NCI-H2196 (cell line): ENCODE results near the gene AGMAT.

ENCODE experiments used
- DNase-seq: peaks from one replicate; lab custom pipeline; 2025; ENCODE audit not compliant: unreplicated experiment; lab: John Stamatoyannopoulos, UW

Gene AGMAT

DNA sequence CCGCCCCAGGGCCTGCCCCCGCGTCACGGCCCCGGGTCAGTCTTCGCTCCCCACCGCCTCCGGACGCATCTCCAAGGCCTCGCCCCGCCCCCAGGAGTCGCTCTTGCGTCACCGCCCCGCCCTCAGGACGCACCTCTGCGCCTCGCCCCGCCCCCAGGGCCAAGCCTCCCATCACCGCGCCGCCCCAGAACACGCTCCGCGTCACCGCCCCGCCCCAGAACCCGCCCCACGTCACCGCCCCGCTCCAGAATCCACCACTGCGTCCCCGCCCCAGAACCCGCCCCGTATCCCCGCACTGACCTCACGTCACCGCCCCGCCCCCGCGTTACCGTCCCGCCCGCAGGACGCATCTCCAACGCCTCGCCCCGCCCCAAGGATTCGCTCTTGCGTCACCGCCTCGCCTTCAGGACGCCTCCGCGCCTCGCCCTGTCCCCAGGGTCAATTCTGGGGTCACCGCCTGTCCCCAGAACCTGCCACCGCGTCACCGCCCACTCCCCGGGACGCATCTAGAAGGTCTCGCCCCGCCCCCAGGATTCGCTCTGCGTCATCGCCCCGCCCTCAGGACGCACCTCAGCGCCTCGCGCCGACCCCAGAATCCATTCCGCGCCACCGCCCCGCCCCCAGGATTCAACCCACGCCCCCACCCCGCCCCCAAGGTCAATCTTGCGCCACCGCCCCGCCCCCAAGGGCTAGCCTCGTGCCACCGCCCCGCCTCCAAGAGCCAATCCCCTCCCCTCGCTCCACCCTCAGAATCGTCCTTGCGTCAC lies 60.4 kb downstream of the AGMAT start:
- peak; percentile 99 for DNase-seq

DNA sequence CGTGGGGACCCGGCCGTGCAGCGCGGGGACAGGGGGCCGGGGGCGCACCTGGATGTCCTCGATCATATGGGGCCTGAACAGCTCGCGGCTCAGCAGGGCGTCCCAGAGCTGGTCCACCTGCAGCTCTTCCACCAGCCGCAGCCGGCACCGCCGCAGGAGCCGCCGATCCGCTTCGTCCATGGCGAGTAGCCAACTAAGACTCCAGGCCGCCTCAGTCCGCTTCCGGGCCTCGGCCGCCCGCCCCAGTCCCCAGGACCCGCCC lies 60.9 kb downstream of the AGMAT start, which contains the start of gene CASP9:
TSS of gene CASP9 (minus strand) at position 195 of the 262 bp plus-strand sequence. CDS start at position 180, 15 bp downstream.
- DNase-seq, result no peak

DNA sequence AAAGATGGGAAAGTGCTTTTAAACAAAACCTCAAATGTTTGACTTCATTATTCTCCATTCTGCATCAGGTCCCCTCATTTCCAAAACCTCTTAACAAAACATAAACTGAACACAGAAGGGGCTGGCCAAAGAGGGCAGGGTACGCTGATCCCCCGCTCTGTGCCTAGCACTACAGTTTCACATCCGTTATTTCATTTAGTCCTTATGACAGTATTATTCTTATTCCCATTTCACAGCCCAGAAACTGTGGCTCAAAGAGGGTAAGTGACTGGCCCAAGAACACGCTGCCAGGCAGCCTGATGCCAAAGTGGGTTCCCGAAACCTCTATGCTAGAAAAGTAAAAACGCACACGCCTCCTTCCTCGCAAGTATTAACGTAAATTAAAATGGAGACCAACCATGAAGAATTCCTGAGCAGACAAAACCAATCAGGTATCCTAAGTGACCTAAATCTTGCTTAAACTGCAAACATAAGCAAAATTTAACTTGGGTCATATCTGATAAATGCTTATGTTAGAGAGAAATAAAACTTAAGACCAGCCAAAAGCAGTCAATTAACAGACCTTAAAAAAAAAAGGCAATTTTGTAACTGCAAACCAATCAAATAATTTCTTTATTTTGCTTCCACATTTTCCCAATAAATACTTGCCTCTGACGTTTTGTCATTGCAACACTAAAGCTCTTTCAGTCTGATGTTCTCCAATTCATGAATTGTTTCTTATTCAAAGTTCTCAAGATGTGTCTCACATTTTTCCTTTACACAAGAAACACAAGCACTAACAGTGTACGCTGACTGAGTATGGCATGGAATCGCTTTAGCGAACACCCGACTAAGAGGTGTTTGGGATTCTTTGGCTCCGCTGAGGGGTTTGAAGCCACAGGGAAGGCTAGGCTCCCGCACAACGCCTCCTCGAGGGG lies 61.5 kb downstream of the AGMAT start:
- no peak for DNase-seq

DNA sequence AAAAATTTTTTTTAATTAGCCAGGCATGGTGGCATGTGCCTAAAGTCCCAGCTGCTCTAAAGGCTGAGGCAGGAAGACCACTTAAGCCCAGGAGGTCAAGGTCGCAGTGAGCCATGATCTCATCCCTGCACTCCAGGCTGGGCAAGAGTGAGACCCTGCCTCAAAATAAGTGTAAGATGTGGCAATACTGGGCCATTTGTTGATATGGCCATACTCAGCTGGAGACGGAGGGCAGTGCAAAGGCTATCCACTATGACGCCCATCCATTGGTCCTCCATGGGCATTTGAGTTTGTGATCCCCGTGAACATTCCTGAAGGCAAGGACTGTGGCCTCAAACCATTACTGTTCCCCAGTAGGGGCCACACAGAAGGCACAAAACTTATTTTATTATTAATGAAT lies 62.3 kb downstream of the AGMAT start:
- DNase-seq, result no peak
